Mesenchymal stem cell (in vitro differentiated cells and primary cell): ENCODE data around the gene JAG2.
A peak's percentile ranks its signal among the peaks of the same experiment; 100 is the strongest.

Experiments
- DNase-seq: peaks from one replicate; pipeline ENCODE4 v3.0.0-alpha.2; 2013
- H2AFZ ChIP-seq: one replicate; pipeline ENCODE4 v1.6.1; 2013; ENCODE audit warnings: low read depth, mild to moderate bottlenecking, control low read depth, inconsistent platforms, low read length, moderate library complexity
- H2AK5ac ChIP-seq: 2 replicates; pipeline ENCODE4 v1.6.1; 2013; ENCODE audit warnings: low read length, moderate library complexity, mild to moderate bottlenecking, inconsistent platforms; ENCODE audit not compliant: severe bottlenecking
- H2BK120ac ChIP-seq: one replicate; pipeline ENCODE4 v1.6.1; 2013; ENCODE audit warnings: low read depth, mild to moderate bottlenecking, inconsistent platforms, low read length, moderate library complexity
- H2BK12ac ChIP-seq, 2 experiments: one replicate each; pipeline ENCODE4 v1.6.1; 2013; ENCODE audit warnings: inconsistent platforms in 2 of 2, low read length in 2 of 2, mild to moderate bottlenecking in 2 of 2, moderate library complexity in 2 of 2, control low read depth in 1 of 2
- H2BK15ac ChIP-seq: one replicate; pipeline ENCODE4 v1.6.1; 2013; ENCODE audit warnings: mild to moderate bottlenecking, low read depth, inconsistent platforms; ENCODE audit not compliant: poor library complexity, severe bottlenecking
- H2BK5ac ChIP-seq: 2 replicates; pipeline ENCODE4 v1.6.1; 2013; ENCODE audit warnings: low read depth, mild to moderate bottlenecking, low read length, control low read depth, inconsistent platforms; ENCODE audit not compliant: poor library complexity, severe bottlenecking
- H3K14ac ChIP-seq, 2 experiments: one replicate each; pipeline ENCODE4 v1.6.1; 2013; ENCODE audit warnings: inconsistent platforms in 2 of 2, low read length in 2 of 2, control low read depth in 1 of 2, mild to moderate bottlenecking in 1 of 2, moderate library complexity in 1 of 2
- H3K18ac ChIP-seq, 2 experiments: one replicate each; pipeline ENCODE4 v1.6.1; 2013; ENCODE audit warnings: inconsistent platforms in 2 of 2, low read length in 2 of 2, control low read depth in 1 of 2, low read depth in 1 of 2, mild to moderate bottlenecking in 1 of 2
- H3K23ac ChIP-seq, 2 experiments: one replicate each; pipeline ENCODE4 v1.6.1; 2013; ENCODE audit warnings: inconsistent platforms in 2 of 2, low read length in 2 of 2, mild to moderate bottlenecking in 2 of 2, moderate library complexity in 2 of 2, control low read depth in 1 of 2
- H3K27ac ChIP-seq: 2 replicates; pipeline ENCODE4 v1.5.1; 2013; ENCODE audit warnings: mild to moderate bottlenecking, moderate library complexity, low read length, control low read depth, inconsistent platforms; ENCODE audit not compliant: poor library complexity, severe bottlenecking
- H3K27me3 ChIP-seq, 2 experiments: 2 replicates each; pipeline versions ENCODE4 v1.6.1 to v1.7.0; 2013; ENCODE audit warnings: low read length in 2 of 2, mild to moderate bottlenecking in 2 of 2, moderate library complexity in 2 of 2, control low read depth in 1 of 2, inconsistent platforms in 1 of 2; ENCODE audit not compliant: control insufficient read depth in 1 of 2, insufficient read depth in 1 of 2
- H3K36me3 ChIP-seq, 2 experiments: 2 replicates each; pipeline versions ENCODE4 v1.6.1 to v1.7.0; 2013; ENCODE audit warnings: low read length in 2 of 2, control low read depth in 1 of 2, inconsistent platforms in 1 of 2, low read depth in 1 of 2, mild to moderate bottlenecking in 1 of 2; ENCODE audit not compliant: insufficient read depth in 2 of 2, control insufficient read depth in 1 of 2
- H3K4ac ChIP-seq, 2 experiments: one replicate each; pipeline ENCODE4 v1.6.1; 2013; ENCODE audit warnings: inconsistent platforms in 2 of 2, low read length in 2 of 2, mild to moderate bottlenecking in 2 of 2, moderate library complexity in 2 of 2, control low read depth in 1 of 2, low read depth in 1 of 2
- H3K4me1 ChIP-seq: 2 replicates; pipeline ENCODE4 v1.6.1; 2013; ENCODE audit warnings: low read depth, low read length, control low read depth; ENCODE audit not compliant: control insufficient read depth, insufficient read depth
- H3K4me2 ChIP-seq: 2 replicates; pipeline ENCODE4 v1.6.1; 2013; ENCODE audit warnings: low read length, mild to moderate bottlenecking, inconsistent platforms; ENCODE audit not compliant: poor library complexity, severe bottlenecking
- H3K4me3 ChIP-seq, 2 experiments: 2 replicates each; pipeline versions ENCODE4 v1.5.1 to v1.7.0; 2013; ENCODE audit warnings: low read length in 2 of 2, mild to moderate bottlenecking in 2 of 2, control low read depth in 1 of 2, low read depth in 1 of 2; ENCODE audit not compliant: insufficient read depth in 1 of 2
- H3K79me1 ChIP-seq: replicated peaks from 2 replicates; pipeline ENCODE4 v1.6.1; 2013; ENCODE audit warnings: mild to moderate bottlenecking, control low read depth, low read length, inconsistent platforms; ENCODE audit not compliant: poor library complexity, severe bottlenecking
- H3K9ac ChIP-seq: 2 replicates; pipeline ENCODE4 v1.7.0; 2013; ENCODE audit warnings: mild to moderate bottlenecking, low read length, moderate library complexity
- H3K9me3 ChIP-seq: 2 replicates; pipeline ENCODE4 v1.7.0; 2013; ENCODE audit warnings: mild to moderate bottlenecking, low read length; ENCODE audit not compliant: control insufficient read depth
- H4K8ac ChIP-seq: one replicate; pipeline ENCODE4 v1.6.1; 2013; ENCODE audit warnings: inconsistent platforms, mild to moderate bottlenecking, low read length, moderate library complexity
- H4K91ac ChIP-seq: one replicate; pipeline ENCODE4 v1.6.1; 2013; ENCODE audit warnings: mild to moderate bottlenecking, low read length, inconsistent platforms
- WGBS: methylation state at CpG from one replicate; pipeline ENCODE4 v1.1.7; 2013; ENCODE audit warnings: mixed read lengths; 5-methylcytosine and 5-hydroxymethylcytosine counted together

JAG2 gene

DNA sequence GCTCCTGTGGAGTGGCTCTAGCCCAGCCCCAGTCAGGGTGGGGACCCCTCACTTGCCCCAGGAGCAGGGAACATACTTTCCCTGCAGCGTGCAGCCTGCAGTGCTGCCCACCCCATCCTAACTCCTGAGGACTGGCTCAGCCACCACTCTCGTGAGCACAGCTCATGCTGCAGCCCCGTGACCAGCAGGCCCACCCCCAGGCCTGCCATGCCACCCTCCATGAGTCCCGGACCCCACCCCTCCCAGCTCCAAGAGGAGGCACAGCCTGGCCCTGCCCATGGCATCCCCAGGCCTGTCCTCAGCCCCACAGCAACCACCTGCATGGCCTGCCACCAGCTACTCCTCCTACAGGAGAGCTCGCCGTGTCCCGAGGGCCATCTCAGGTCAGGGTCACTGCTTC lies 3.9 kb upstream of the JAG2 start:
- Histone ChIP-seq H3K18ac (no peak overlapping the region), H3K27me3 (peaks cover 29 to 42% of the 10 kb centered on the region in 2 experiments), H4K91ac (no peak overlapping the region), H2BK120ac (no peak overlapping the region), H3K9me3 (no peaks in the 10 kb centered on the region), H3K23ac (no peak overlapping the region), H3K36me3 (no peaks in the 10 kb centered on the region), H2BK15ac (no peak overlapping the region), H3K4me3 (no peak overlapping the region), H3K9ac (no peak overlapping the region), H4K8ac (no peak overlapping the region), H2AK5ac (no peak overlapping the region), H3K79me1 (no peaks in the 10 kb centered on the region), H3K4ac (no peak overlapping the region), H3K27ac (no peak overlapping the region), H3K4me1 (peaks cover 34% of the 10 kb centered on the region), H3K4me2 (no peak overlapping the region), H2BK12ac (no peak overlapping the region), H3K14ac (no peak overlapping the region), H2AFZ (no peak overlapping the region), H2BK5ac (no peak overlapping the region)
- no peak for DNase-seq
- 51% methylated on average over 6 of the region's 7 CpGs for WGBS

DNA sequence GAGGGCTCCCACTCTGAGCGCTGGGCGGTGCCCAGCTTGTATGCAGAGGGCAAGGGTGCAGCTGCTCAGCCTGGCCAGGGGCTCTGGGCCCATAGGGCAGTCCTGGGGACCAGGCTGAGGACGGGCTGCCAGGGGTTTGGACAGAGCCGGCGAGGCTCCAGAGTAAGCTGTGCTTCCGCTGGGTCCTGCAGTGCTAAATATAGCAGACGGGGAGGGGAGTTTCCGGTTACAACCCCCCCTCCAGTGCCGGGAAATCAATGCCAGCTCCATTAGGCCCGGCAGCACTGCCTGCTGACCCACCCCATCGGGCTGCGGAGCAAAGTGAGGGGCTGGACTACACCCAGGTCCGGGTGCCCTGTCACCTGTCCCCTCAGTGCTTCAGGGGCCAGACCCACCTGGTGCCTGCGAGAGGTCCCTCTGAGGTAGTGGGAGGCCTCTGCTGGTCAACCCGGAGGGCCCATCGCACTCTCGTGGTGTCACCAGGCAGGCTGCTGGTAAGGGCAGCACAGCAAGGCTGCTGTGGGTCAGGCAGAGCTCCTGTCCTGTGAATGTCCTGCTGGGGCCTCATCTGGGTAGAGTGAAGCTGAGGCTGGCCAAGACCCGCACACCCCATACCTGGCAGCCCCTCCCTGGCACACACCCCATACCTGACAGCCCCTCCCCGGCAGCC lies 2.6 kb upstream of the JAG2 start:
- 67% methylated on average over 19 of the region's 19 CpGs for WGBS
- no peaks in the 10 kb centered on the region for H3K36me3 ChIP-seq

GRCh38 chr14:105169776-105170655 lies 1.4 kb upstream of the JAG2 start:
- WGBS, result 75% methylated on average over 20 of the region's 22 CpGs
- no peak overlapping the region for H2AK5ac ChIP-seq

More for the DNA sequence above, 2.6 kb upstream of the JAG2 start:
- H3K27me3 ChIP-seq, result peaks cover 39 to 51% of the 10 kb centered on the region in 2 experiments
- H2AK5ac ChIP-seq, result no peak overlapping the region
- no peaks in the 10 kb centered on the region for H3K79me1 ChIP-seq
- H4K91ac ChIP-seq, result no peak overlapping the region
- H3K9ac ChIP-seq, result no peak overlapping the region
- H3K4me3 ChIP-seq, result no peak overlapping the region
- H2AFZ ChIP-seq, result no peak overlapping the region
- peaks cover 30% of the 10 kb centered on the region for H3K4me1 ChIP-seq
- no peak overlapping the region for H3K18ac ChIP-seq
- no peak overlapping the region for H2BK15ac ChIP-seq
- no peak overlapping the region for H2BK5ac ChIP-seq
- DNase-seq, result no peak
- no peak overlapping the region for H3K23ac ChIP-seq
- H3K14ac ChIP-seq, result no peak overlapping the region
- H4K8ac ChIP-seq, result no peak overlapping the region
- H2BK12ac ChIP-seq, result no peak overlapping the region
- H3K9me3 ChIP-seq, result no peaks in the 10 kb centered on the region
- H3K4me2 ChIP-seq, result no peak overlapping the region
- H3K27ac ChIP-seq, result no peak overlapping the region
- H3K4ac ChIP-seq, result no peak overlapping the region
- no peak overlapping the region for H2BK120ac ChIP-seq

GRCh38 chr14:105168979-105169507 lies 467 bp upstream of the JAG2 start:
- no peaks in the 10 kb centered on the region for H3K9me3 ChIP-seq
- H2BK15ac ChIP-seq, result no peak overlapping the region
- no peaks in the 10 kb centered on the region for H3K36me3 ChIP-seq
- H3K18ac ChIP-seq, result no peak overlapping the region
- H3K27ac ChIP-seq, result no peak overlapping the region
- 14% methylated on average over 31 of the region's 54 CpGs for WGBS
- H3K4me1 ChIP-seq, result peaks cover 29% of the 10 kb centered on the region
- H2BK5ac ChIP-seq, result no peak overlapping the region
- H2BK120ac ChIP-seq, result no peak overlapping the region
- H2AFZ ChIP-seq, result no peak overlapping the region
- H4K8ac ChIP-seq, result no peak overlapping the region
- H3K4me2 ChIP-seq, result peak overlapping the region; percentile 75
- H3K27me3 ChIP-seq, result peaks cover 55 to 57% of the 10 kb centered on the region in 2 experiments
- peak; percentile 9 for DNase-seq
- H3K79me1 ChIP-seq, result no peaks in the 10 kb centered on the region
- H2AK5ac ChIP-seq, result no peak overlapping the region
- H3K14ac ChIP-seq, result no peak overlapping the region
- H2BK12ac ChIP-seq, result no peak overlapping the region
- H3K4me3 ChIP-seq, result peak overlapping the region in 1 of 2 experiments; percentile 35
- H3K9ac ChIP-seq, result no peak overlapping the region
- no peak overlapping the region for H4K91ac ChIP-seq
- peak overlapping the region in 1 of 2 experiments; percentile 93 for H3K23ac ChIP-seq
- no peak overlapping the region for H3K4ac ChIP-seq

More at GRCh38 chr14:105169776-105170655, 1.4 kb upstream of the JAG2 start:
- Histone ChIP-seq H3K23ac (peak overlapping the region in 1 of 2 experiments; percentile 77), H2BK120ac (no peak overlapping the region), H3K4me2 (no peak overlapping the region), H3K27me3 (peaks cover 49 to 55% of the 10 kb centered on the region in 2 experiments), H3K4ac (no peak overlapping the region), H3K27ac (no peak overlapping the region), H3K9me3 (no peaks in the 10 kb centered on the region), H3K4me1 (peaks cover 28% of the 10 kb centered on the region), H2BK5ac (no peak overlapping the region), H3K36me3 (no peaks in the 10 kb centered on the region), H2BK12ac (no peak overlapping the region), H3K79me1 (no peaks in the 10 kb centered on the region), H3K14ac (peak overlapping the region in 1 of 2 experiments; percentile 22), H3K18ac (no peak overlapping the region), H2AFZ (no peak overlapping the region), H3K9ac (no peak overlapping the region), H4K8ac (no peak overlapping the region), H4K91ac (no peak overlapping the region), H3K4me3 (no peak overlapping the region), H2BK15ac (no peak overlapping the region)
- DNase-seq, result no peak
